Upper lobe of left lung (tissue), 6 donors: ENCODE data around the gene FRMD3. TPM values are rescaled to one million over a fixed set of nuclear protein-coding genes. Genes with fewer than 3 reads are reported as not detected.

Experiments used
- ATAC-seq, 2 donors: fragments of 200-7000 bp; cut with Tn5 transposase; one replicate each; pipeline ENCODE4 v1.9.1; 2022; ENCODE audit warnings: mild to moderate bottlenecking in 2 of 2, moderate library complexity in 2 of 2; ENCODE audit not compliant: low FRiP score in 2 of 2
- DNase-seq, 2 donors: peaks; one replicate each; pipeline ENCODE4 v3.0.0-alpha.2; 2019 to 2020
- H3K27ac ChIP-seq, 4 donors: fragments of 200-600 bp; sonication (generic); one replicate each; pipeline ENCODE4 v1.5.1; 2016 to 2019
- H3K27me3 ChIP-seq, 4 donors: fragments of 200-600 bp; sonication (generic); one replicate each; pipeline ENCODE4 v1.5.1; 2017 to 2019
- H3K36me3 ChIP-seq, 4 donors: fragments of 200-600 bp; sonication (generic); one replicate each; pipeline ENCODE4 v1.5.1; 2016 to 2019
- H3K4me1 ChIP-seq, 4 donors: fragments of 200-600 bp; sonication (generic); one replicate each; pipeline ENCODE4 v1.5.1; 2018 to 2019
- H3K4me3 ChIP-seq, 4 donors: fragments of 200-600 bp; sonication (generic); one replicate each; pipeline ENCODE4 v1.5.1; 2017 to 2019; ENCODE audit warnings: mild to moderate bottlenecking in 2 of 4, moderate library complexity in 1 of 4
- H3K9me3 ChIP-seq, 4 donors: fragments of 200-600 bp; sonication (generic); one replicate each; pipeline ENCODE4 v1.5.1; 2018 to 2019
- EP300 ChIP-seq, 4 donors: sonication (generic); formaldehyde crosslinking; IDR thresholded peaks; one replicate each; pipeline ENCODE4 v1.5.1; 2017; ENCODE audit warnings: antibody characterized with exemption in 4 of 4, control low read depth in 2 of 4
- POLR2A ChIP-seq, 4 donors: fragments of 450-650 bp; IDR thresholded peaks; one replicate each; pipeline ENCODE4 v1.5.1; 2016 to 2017; ENCODE audit warnings: antibody characterized with exemption in 4 of 4, mild to moderate bottlenecking in 2 of 4
- POLR2AphosphoS5 ChIP-seq, 2 donors: sonication (generic); formaldehyde crosslinking; IDR thresholded peaks; one replicate each; pipeline ENCODE4 v1.5.1; 2017; ENCODE audit warnings: antibody characterized with exemption in 2 of 2
- WGBS, 2 donors: methylation state at CpG; one replicate each; pipeline ENCODE4 v1.1.5; 2017 to 2018; 5-methylcytosine and 5-hydroxymethylcytosine counted together
- total RNA-seq, 6 donors: library from RNA; depleted of rRNA in 4 of 6; stranded (reverse); fragments of >200 nt in 4 of 6; gene quantifications; one replicate each; pipeline versions ENCODE4 v1.1.0 to v1.2.1, GENCODE V29; 2016 to 2021
- TF ChIP-seq, protein P1 (sequence below), 6 experiments: fragments of 450-650 bp in 4 of 6; fragments of 200-600 bp in 2 of 6; sonication (generic) in 2 of 6; IDR thresholded peaks; one replicate each; pipeline ENCODE4 v1.5.1; 2016 to 2019; ENCODE audit warnings: antibody characterized with exemption in 6 of 6
- donor health status: DM: no; HTN: no; CAD: no; lungs with moderate emphysema.
- donor health status: DM: no; HTN: yes; CAD: no; lungs with severe emphysema.

FRMD3 gene
- total RNA-seq, 6 donors from 2014 or later, result 5.6 to 33.4 (median 10.4) TPM

DNA sequence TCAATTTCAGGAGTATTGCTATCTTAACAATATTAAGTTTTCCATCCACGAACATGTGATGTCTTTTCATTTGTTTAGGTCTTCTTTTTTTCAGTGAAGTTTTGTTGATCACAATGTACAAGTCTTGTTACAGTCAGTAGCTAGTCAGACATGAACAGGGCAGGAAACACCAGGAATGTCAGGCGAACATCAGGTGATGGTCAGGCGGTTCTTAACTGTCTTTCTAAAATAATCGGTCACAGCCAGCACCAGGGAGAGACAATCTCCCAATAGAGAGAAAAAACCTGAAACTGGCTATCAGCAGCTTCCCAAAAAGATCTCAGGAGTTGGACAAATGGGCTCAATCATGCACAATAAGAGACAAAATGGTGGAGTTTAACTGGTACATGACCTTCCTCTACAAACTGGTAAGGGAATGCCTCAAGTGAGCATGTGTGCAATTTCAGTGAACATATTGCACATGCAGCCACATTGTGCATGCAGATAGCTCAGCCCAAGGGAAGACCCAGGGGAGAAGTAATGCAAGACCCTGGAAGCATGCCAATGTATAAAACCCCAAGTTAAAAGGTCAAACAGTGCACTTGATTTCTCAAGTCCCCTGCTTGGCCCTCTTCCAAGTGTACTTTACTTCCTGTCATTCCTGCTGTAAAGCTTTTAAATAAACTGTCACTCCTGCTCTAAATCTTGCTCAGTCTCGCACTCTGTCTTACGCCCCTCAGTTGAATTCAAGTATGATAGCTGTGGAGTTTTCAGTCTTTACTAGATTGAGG, 299.1 kb downstream of the FRMD3 start:
- Histone ChIP-seq H3K27ac (no peak overlapping the region), H3K4me1 (peaks cover 8 to 11% (median 9%) of the 10 kb centered on the region in 4 donors), H3K4me3 (no peak overlapping the region), H3K36me3 (peaks cover 0 to 3% (median 0%) of the 10 kb centered on the region in 4 donors), H3K9me3 (no peaks in the 10 kb centered on the region), H3K27me3 (no peaks in the 10 kb centered on the region)
- 62 to 64% methylated on average over 6 of the region's 6 CpGs for WGBS, 2 donors
- peak in 1 of 2 donors; percentile 50 for ATAC-seq
- TF ChIP-seq EP300 (IDR thresholded peaks at IDR 0.05) (no peak), POLR2A (IDR thresholded peaks at IDR 0.05) (no peak), POLR2AphosphoS5 (IDR thresholded peaks at IDR 0.05) (peak; percentile 28 to 36)
- TF ChIP-seq, protein P1, sequence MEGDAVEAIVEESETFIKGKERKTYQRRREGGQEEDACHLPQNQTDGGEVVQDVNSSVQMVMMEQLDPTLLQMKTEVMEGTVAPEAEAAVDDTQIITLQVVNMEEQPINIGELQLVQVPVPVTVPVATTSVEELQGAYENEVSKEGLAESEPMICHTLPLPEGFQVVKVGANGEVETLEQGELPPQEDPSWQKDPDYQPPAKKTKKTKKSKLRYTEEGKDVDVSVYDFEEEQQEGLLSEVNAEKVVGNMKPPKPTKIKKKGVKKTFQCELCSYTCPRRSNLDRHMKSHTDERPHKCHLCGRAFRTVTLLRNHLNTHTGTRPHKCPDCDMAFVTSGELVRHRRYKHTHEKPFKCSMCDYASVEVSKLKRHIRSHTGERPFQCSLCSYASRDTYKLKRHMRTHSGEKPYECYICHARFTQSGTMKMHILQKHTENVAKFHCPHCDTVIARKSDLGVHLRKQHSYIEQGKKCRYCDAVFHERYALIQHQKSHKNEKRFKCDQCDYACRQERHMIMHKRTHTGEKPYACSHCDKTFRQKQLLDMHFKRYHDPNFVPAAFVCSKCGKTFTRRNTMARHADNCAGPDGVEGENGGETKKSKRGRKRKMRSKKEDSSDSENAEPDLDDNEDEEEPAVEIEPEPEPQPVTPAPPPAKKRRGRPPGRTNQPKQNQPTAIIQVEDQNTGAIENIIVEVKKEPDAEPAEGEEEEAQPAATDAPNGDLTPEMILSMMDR (IDR thresholded peaks at IDR 0.05), result no peak
- peak in 1 of 2 donors; percentile 57 for DNase-seq

GRCh38 chr9:83236029-83236696, 302.0 kb downstream of the FRMD3 start:
- Histone ChIP-seq H3K27me3 (no peaks in the 10 kb centered on the region), H3K9me3 (no peaks in the 10 kb centered on the region), H3K27ac (no peak overlapping the region), H3K36me3 (no peaks in the 10 kb centered on the region), H3K4me3 (no peak overlapping the region), H3K4me1 (peaks cover 8 to 11% (median 9%) of the 10 kb centered on the region in 4 donors)
- TF ChIP-seq, protein P1 (IDR thresholded peaks at IDR 0.05), result no peak
- no peak for TF ChIP-seq EP300 (IDR thresholded peaks at IDR 0.05)
- no peak for TF ChIP-seq POLR2AphosphoS5 (IDR thresholded peaks at IDR 0.05)
- TF ChIP-seq POLR2A (IDR thresholded peaks at IDR 0.05), result no peak
- 86 to 88% methylated on average over 4 of the region's 4 CpGs for WGBS, 2 donors
- DNase-seq (no peak), ATAC-seq (no peak)

GRCh38 chr9:83235526-83235925, 302.7 kb downstream of the FRMD3 start:
- H3K4me3 ChIP-seq, result no peak overlapping the region
- no peaks in the 10 kb centered on the region for H3K36me3 ChIP-seq
- ATAC-seq (no peak), DNase-seq (no peak)
- TF ChIP-seq EP300 (IDR thresholded peaks at IDR 0.05) (no peak), POLR2A (IDR thresholded peaks at IDR 0.05) (no peak), POLR2AphosphoS5 (IDR thresholded peaks at IDR 0.05) (no peak)
- TF ChIP-seq, protein P1 (IDR thresholded peaks at IDR 0.05), result no peak
- peaks cover 8 to 11% (median 9%) of the 10 kb centered on the region in 4 donors for H3K4me1 ChIP-seq
- WGBS, 2 donors, result 78 to 79% methylated on average over 2 of the region's 2 CpGs
- no peaks in the 10 kb centered on the region for H3K9me3 ChIP-seq
- no peaks in the 10 kb centered on the region for H3K27me3 ChIP-seq
- no peak overlapping the region for H3K27ac ChIP-seq

DNA sequence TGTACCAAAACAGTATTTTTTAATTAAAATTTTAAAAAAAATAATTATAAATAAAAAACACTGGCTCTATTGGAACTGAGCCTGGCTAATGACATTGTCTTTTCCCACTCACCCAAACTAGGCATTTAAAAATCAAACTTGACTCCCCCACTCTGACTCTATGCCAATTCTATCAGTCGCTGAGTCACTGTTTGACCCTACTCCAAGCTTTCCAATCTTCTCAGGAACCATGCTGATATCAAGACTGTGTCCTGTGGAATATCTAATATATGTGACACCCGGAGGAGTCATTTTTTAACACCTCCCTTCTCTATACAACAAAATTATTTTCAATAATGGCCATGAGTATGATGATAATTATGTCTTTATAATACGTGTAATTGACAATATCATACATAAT, 303.7 kb downstream of the FRMD3 start:
- H3K4me1 ChIP-seq, result peaks cover 4 to 7% (median 7%) of the 10 kb centered on the region in 4 donors
- ATAC-seq, result no peak
- WGBS, 2 donors, result 86 to 87% methylated on average over 3 of the region's 3 CpGs
- H3K9me3 ChIP-seq, result no peaks in the 10 kb centered on the region
- no peak overlapping the region for H3K4me3 ChIP-seq
- TF ChIP-seq EP300 (IDR thresholded peaks at IDR 0.05) (no peak), POLR2AphosphoS5 (IDR thresholded peaks at IDR 0.05) (no peak), POLR2A (IDR thresholded peaks at IDR 0.05) (no peak)
- TF ChIP-seq, protein P1 (IDR thresholded peaks at IDR 0.05), result no peak
- H3K27ac ChIP-seq, result no peak overlapping the region
- DNase-seq, result no peak
- no peaks in the 10 kb centered on the region for H3K36me3 ChIP-seq
- no peaks in the 10 kb centered on the region for H3K27me3 ChIP-seq
